Measurements from ENCODE around the gene CD6. TPM values are rescaled to one million over a fixed set of nuclear protein-coding genes. Genes with fewer than 3 reads are reported as not detected.

CD6 gene
- total and polyA plus RNA-seq, 2 of the 8 experiments (the other 6 are each of a cell fraction or from before 2014, with no cell fraction given): 0.03 TPM; not detected in 1

GRCh38 chr11:61002598-61002997, 31.1 kb downstream of the CD6 start:
- peaks cover 18 to 32% (median 29%) of the 10 kb centered on the region in 4 experiments for H3K27me3 ChIP-seq (replicated peaks in 1 of 4; ENCODE audit: control insufficient read depth in 3 of 4, extremely low read depth in 1 of 4, insufficient read depth in 3 of 4, low read length in 3 of 4)
- TF ChIP-seq JUN (IDR thresholded peaks at IDR 0.05; ENCODE audit: low read depth, low read length): no peak
- no peak for TF ChIP-seq CHD1 (IDR thresholded peaks at IDR 0.05; ENCODE audit: low read depth, low read length)
- TF ChIP-seq POLR2AphosphoS5 (IDR thresholded peaks at IDR 0.05; ENCODE audit: low read depth, low read length): no peak
- no peak for TF ChIP-seq HDAC6 (IDR thresholded peaks at IDR 0.05; ENCODE audit: low read depth, low read length)
- no peak for TF ChIP-seq JUND (IDR thresholded peaks at IDR 0.05; ENCODE audit: low read length)
- TF ChIP-seq TAF7 (optimal IDR thresholded peaks at IDR 0.05; ENCODE audit: borderline replicate concordance, low read depth, low read length): no peak
- no peak for TF ChIP-seq SAP30 (IDR thresholded peaks at IDR 0.05; ENCODE audit: insufficient read depth, insufficient replicate concordance, low read length)
- TF ChIP-seq HDAC2 (IDR thresholded peaks at IDR 0.05; ENCODE audit: borderline replicate concordance in 1 of 2, low read depth in 2 of 2, low read length in 2 of 2): no peak
- TF ChIP-seq SUZ12 (IDR thresholded peaks at IDR 0.05; ENCODE audit: low read length): no peak
- no peak for TF ChIP-seq CTBP2 (IDR thresholded peaks at IDR 0.05; ENCODE audit: borderline replicate concordance, insufficient read depth, insufficient read length, low read length)
- no peak for TF ChIP-seq TAF1 (IDR thresholded peaks at IDR 0.05; ENCODE audit: low read depth, low read length)
- TF ChIP-seq TBP (IDR thresholded peaks at IDR 0.05; ENCODE audit: low read depth, low read length): no peak
- no peak for TF ChIP-seq GABPA (IDR thresholded peaks at IDR 0.05; ENCODE audit: borderline replicate concordance, insufficient read depth, low read length)
- no peak for TF ChIP-seq TEAD4 (IDR thresholded peaks at IDR 0.05; ENCODE audit: low read depth, low read length)
- TF ChIP-seq SIN3A (conservative IDR thresholded peaks at IDR 0.05 in 1 of 2, IDR thresholded peaks at IDR 0.05 in 1 of 2; ENCODE audit: low read depth in 1 of 2, low read length in 2 of 2): no peak

More at GRCh38 chr11:61002598-61002997, 31.1 kb downstream of the CD6 start:
- ChIA-PET POLR2A (ENCODE audit: partially characterized antibody) (no interaction called here), CTCF (ENCODE audit: partially characterized antibody) (no interaction called here)
- H3K4me3 ChIP-seq (ENCODE audit: extremely low read depth in 1 of 4, insufficient read depth in 2 of 4, low read depth in 3 of 4, low read length in 4 of 4): no peak overlapping the region
- no peak overlapping the region for H2BK5ac ChIP-seq (ENCODE audit: low read depth, low read length)
- no peak overlapping the region for H4K5ac ChIP-seq (ENCODE audit: insufficient read length, low read depth, low read length)
- H3K9me3 ChIP-seq (ENCODE audit: insufficient read depth in 2 of 2, low read depth in 1 of 2, low read length in 1 of 2): no peaks in the 10 kb centered on the region
- no peak overlapping the region for H2BK15ac ChIP-seq (ENCODE audit: low read length)
- no peak overlapping the region for H2AFZ ChIP-seq (ENCODE audit: low read length)
- H3K9ac ChIP-seq (replicated peaks in 1 of 4; ENCODE audit: extremely low read depth in 1 of 4, low read depth in 3 of 4, low read length in 3 of 4): no peak overlapping the region
- H4K91ac ChIP-seq (replicated peaks; ENCODE audit: insufficient read length, low read length): no peak overlapping the region
- H2AK5ac ChIP-seq (ENCODE audit: low read depth, low read length): no peak overlapping the region
- H3K14ac ChIP-seq (ENCODE audit: insufficient read length): no peak overlapping the region
- no peak overlapping the region for H2BK20ac ChIP-seq (ENCODE audit: low read length)
- no peak overlapping the region for H2BK12ac ChIP-seq (ENCODE audit: low read depth, low read length)
- no peak overlapping the region for H3K18ac ChIP-seq (ENCODE audit: extremely low read depth, low read length)
- no peak for DNase-seq (ENCODE audit: low read depth in 1 of 2, low spot score in 2 of 2)
- no peaks in the 10 kb centered on the region; a peak in 2 of 7 replicates for H3K4me1 ChIP-seq (replicated peaks in 1 of 4; ENCODE audit: control insufficient read depth in 3 of 4, insufficient read depth in 4 of 4, low read length in 3 of 4)
- no peak overlapping the region for H3K4ac ChIP-seq (replicated peaks; ENCODE audit: insufficient read length, low read depth, low read length)
- H3K27ac ChIP-seq (ENCODE audit: low read depth, low read length): no peak overlapping the region
- H3K79me2 ChIP-seq (ENCODE audit: control insufficient read depth in 1 of 2, insufficient read depth in 2 of 2, low read length in 2 of 2): no peaks in the 10 kb centered on the region
- H4K20me1 ChIP-seq (replicated peaks in 1 of 2; ENCODE audit: control insufficient read depth in 1 of 2, insufficient read depth in 2 of 2, low read length in 2 of 2): peaks cover 0 to 6% of the 10 kb centered on the region in 2 experiments
- no peak overlapping the region for H3K23ac ChIP-seq (ENCODE audit: insufficient read length)
- peaks cover under 1% of the 10 kb centered on the region; the same call in 1 of the 2 replicates for H3K23me2 ChIP-seq (ENCODE audit: low read depth, low read length)
- no peaks in the 10 kb centered on the region for H3K36me3 ChIP-seq (ENCODE audit: control insufficient read depth in 2 of 4, insufficient read depth in 4 of 4, low read length in 3 of 4)
- H2BK120ac ChIP-seq (replicated peaks; ENCODE audit: low read depth, low read length): no peak overlapping the region
- WGBS, 2 experiments (ENCODE audit: extremely low coverage in 1 of 2, insufficient coverage in 1 of 2, insufficient read length in 1 of 2, insufficient replicate concordance in 2 of 2, low coverage in 1 of 2, low lambda C conversion rate in 2 of 2, missing lambda C conversion rate in 1 of 2): 88% methylated on average over 7 of the region's 7 CpGs; no CpG with 5 or more reads in 1 of the 2 experiments
- no peaks in the 10 kb centered on the region for H3K79me1 ChIP-seq (ENCODE audit: low read depth, low read length)
- H3K56ac ChIP-seq (replicated peaks; ENCODE audit: insufficient read length, low read depth, low read length): no peak overlapping the region
- FAIRE-seq: no peak
- H3K4me2 ChIP-seq (ENCODE audit: insufficient read depth in 1 of 2, low read depth in 2 of 2, low read length in 2 of 2): no peak overlapping the region
- no peak overlapping the region for H4K8ac ChIP-seq (ENCODE audit: extremely low read depth, insufficient read depth, low read length)

Measured in H1 (cell line).